Muscle of leg (tissue), 11 donors: ENCODE data around the gene PHF21B. TPM values are rescaled to one million over a fixed set of nuclear protein-coding genes. Genes with fewer than 3 reads are reported as not detected.

Source experiments
- DNase-seq: peaks from one replicate; pipeline ENCODE4 v3.0.0; 2013
- H3K27ac ChIP-seq: one replicate; pipeline ENCODE4 v1.5.1; 2013; ENCODE audit warnings: mild to moderate bottlenecking, low read length, control low read depth
- H3K27me3 ChIP-seq: one replicate; pipeline ENCODE4 v1.6.1; 2013; ENCODE audit warnings: low read length; ENCODE audit not compliant: control insufficient read depth, insufficient read depth
- H3K36me3 ChIP-seq: one replicate; pipeline ENCODE4 v1.6.1; 2013; ENCODE audit warnings: low read length; ENCODE audit not compliant: control insufficient read depth, insufficient read depth
- H3K4me1 ChIP-seq: one replicate; pipeline ENCODE4 v1.6.1; 2013; ENCODE audit warnings: low read length; ENCODE audit not compliant: control insufficient read depth, insufficient read depth
- H3K4me3 ChIP-seq: one replicate; pipeline ENCODE4 v1.5.1; 2013; ENCODE audit warnings: low read length, control low read depth
- H3K9me3 ChIP-seq: replicated peaks from 2 replicates; pipeline ENCODE4 v1.6.1; 2013; ENCODE audit warnings: low read depth, low read length; ENCODE audit not compliant: control insufficient read depth
- WGBS: methylation state at CpG from one replicate; pipeline ENCODE4 v1.1.5; 2013; ENCODE audit warnings: missing lambda C conversion rate; ENCODE audit not compliant: insufficient coverage; 5-methylcytosine and 5-hydroxymethylcytosine counted together
- polyA plus RNA-seq, 8 donors: library from polyadenylated mRNA; unstranded; fragments of 120-200 nt; gene quantifications; one replicate each; pipeline versions ENCODE4 v1.2.1 to v1.2.3, GENCODE V29; 2013; ENCODE audit warnings: inconsistent platforms in 1 of 8, low replicate concordance in 1 of 8; ENCODE audit not compliant: insufficient read length in 8 of 8, insufficient read depth in 1 of 8
- total RNA-seq: library from RNA; stranded (reverse); fragments of 120-200 nt; gene quantifications from one replicate; pipeline ENCODE4 v1.2.4, GENCODE V29; 2013

The PHF21B gene
- total and polyA plus RNA-seq, 9 donors: 0.22 to 0.71 (median 0.49) TPM

GRCh38 chr22:44834065-44834464 is 175.7 kb downstream of the PHF21B start:
- Histone ChIP-seq H3K27me3 (peaks cover 3% of the 10 kb centered on the region), H3K9me3 (peaks cover 8% of the 10 kb centered on the region), H3K4me1 (peaks cover 5% of the 10 kb centered on the region), H3K4me3 (no peak overlapping the region), H3K27ac (no peak overlapping the region), H3K36me3 (no peaks in the 10 kb centered on the region)
- no peak for DNase-seq

DNA sequence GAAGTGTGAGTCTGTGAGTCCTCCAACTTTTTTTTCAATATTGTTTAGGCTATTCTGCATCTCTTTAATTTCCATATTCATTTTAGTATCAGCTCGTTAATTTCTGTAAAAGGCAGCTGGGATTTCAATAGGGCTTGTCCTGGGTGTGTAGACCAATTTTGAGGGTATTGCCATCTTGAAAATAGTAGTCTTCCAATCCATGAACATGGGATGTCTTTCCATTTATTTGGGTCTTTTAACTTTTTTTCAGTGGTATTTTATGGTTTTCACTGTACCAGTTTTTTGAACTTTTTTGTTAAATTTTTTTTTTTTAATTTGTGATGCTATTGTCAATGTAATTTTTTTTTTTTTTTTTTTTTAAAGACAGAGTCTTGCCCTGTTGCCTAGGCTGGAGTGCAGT is 177.9 kb downstream of the PHF21B start:
- no peak overlapping the region for H3K4me3 ChIP-seq
- H3K4me1 ChIP-seq: no peaks in the 10 kb centered on the region
- no peaks in the 10 kb centered on the region for H3K36me3 ChIP-seq
- no peak for DNase-seq
- no CpG with 5 or more reads among the region's 1 CpG for whole genome bisulfite sequencing
- peaks cover 8% of the 10 kb centered on the region for H3K9me3 ChIP-seq
- H3K27ac ChIP-seq: no peak overlapping the region
- no peaks in the 10 kb centered on the region for H3K27me3 ChIP-seq

Other genes starting within 250 kb of the PHF21B start
- 20.1 TPM for gene NUP50, start 153.9 kb upstream of the PHF21B start, total RNA-seq
- 10 to 100 TPM; 16.9 to 28.5 (median 21.2) TPM for gene NUP50, start 153.9 kb upstream of the PHF21B start, polyA plus RNA-seq
- gene KIAA0930, start 230.9 kb upstream of the PHF21B start, total RNA-seq: 15.1 TPM
- gene KIAA0930, start 230.9 kb upstream of the PHF21B start, polyA plus RNA-seq: 10 to 100 TPM; 11.7 to 23.4 (median 16.0) TPM